ENCODE data around the gene VAV3. TPM values are rescaled to one million over a fixed set of nuclear protein-coding genes. Genes with fewer than 3 reads are reported as not detected.
"Not testable (repeated sequence)": the region's sequence is repeated elsewhere in the genome, so short reads cannot be mapped to it uniquely, and the experiment has no call there.

The VAV3 gene
- total RNA-seq, 1 donor, result 0.09 TPM

GRCh38 chr1:108007070-108007469 is 42.1 kb upstream of the VAV3 start:
- TF ChIP-seq, protein P1, sequence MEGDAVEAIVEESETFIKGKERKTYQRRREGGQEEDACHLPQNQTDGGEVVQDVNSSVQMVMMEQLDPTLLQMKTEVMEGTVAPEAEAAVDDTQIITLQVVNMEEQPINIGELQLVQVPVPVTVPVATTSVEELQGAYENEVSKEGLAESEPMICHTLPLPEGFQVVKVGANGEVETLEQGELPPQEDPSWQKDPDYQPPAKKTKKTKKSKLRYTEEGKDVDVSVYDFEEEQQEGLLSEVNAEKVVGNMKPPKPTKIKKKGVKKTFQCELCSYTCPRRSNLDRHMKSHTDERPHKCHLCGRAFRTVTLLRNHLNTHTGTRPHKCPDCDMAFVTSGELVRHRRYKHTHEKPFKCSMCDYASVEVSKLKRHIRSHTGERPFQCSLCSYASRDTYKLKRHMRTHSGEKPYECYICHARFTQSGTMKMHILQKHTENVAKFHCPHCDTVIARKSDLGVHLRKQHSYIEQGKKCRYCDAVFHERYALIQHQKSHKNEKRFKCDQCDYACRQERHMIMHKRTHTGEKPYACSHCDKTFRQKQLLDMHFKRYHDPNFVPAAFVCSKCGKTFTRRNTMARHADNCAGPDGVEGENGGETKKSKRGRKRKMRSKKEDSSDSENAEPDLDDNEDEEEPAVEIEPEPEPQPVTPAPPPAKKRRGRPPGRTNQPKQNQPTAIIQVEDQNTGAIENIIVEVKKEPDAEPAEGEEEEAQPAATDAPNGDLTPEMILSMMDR (IDR thresholded peaks at IDR 0.05; ENCODE audit: insufficient read depth, low read length), result no peak
- no peak overlapping the region for H3K4me3 ChIP-seq (ENCODE audit: low read depth, low read length)
- no peak for DNase-seq (ENCODE audit: low read depth)

- DNase-seq (ENCODE audit: low read depth); H3K4me3 ChIP-seq (ENCODE audit: low read depth, low read length): not testable (repeated sequence)
Observed at GRCh38 chr1:108004919-108005318, 39.9 kb upstream of the VAV3 start.

DNA sequence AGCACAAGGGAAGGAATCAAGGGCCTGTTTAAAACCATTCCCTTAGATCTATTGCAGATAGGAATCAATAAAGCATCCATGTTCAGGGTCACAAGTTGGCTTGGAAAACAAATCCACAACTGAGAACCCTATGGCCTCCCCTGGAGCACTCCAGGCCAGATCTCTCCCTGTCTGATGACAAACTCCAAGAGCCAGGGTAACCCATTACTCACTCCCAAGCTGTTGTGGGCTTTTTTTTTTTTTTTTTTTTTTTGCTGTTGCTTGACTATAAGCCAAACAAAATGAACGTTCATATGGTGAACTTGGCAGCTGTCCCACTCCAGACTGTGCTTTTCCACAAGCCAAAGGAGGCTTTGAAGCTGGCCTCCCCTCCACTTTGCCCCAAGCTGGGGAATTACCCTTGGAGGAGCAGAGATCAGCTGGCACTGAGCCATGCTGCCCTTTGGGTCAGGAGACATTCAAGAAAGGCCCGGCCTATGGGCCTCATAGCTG is 35.7 kb upstream of the VAV3 start:
- TF ChIP-seq, protein P1 (IDR thresholded peaks at IDR 0.05; ENCODE audit: insufficient read depth, low read length), result no peak
- DNase-seq (ENCODE audit: low read depth), result peak; percentile 74
- H3K4me3 ChIP-seq (ENCODE audit: low read depth, low read length), result no peak overlapping the region

- TF ChIP-seq, protein P1 (IDR thresholded peaks at IDR 0.05; ENCODE audit: insufficient read depth, low read length), result no peak
- DNase-seq (ENCODE audit: low read depth), result no peak
Observed at GRCh38 chr1:108000184-108000583, 35.2 kb upstream of the VAV3 start.

DNA sequence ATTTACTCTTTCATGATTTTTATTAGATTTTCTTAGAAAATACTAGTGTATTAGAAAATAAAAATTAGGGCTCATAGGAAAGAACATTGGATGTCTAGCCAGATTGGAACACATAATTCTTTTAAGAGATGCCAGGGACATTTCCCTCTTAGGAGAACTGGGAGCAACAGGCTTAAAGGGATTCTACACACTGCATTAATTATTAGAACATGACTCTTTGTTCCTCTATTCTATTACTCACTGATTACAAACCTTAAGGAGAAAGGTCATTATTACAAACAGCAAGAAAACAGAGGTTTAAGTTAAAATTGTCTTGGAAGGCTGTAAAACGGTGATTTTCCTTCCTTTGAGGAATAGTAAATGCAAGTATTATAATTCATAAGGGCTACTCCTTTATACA is 32.9 kb upstream of the VAV3 start:
- no peak overlapping the region for H3K4me3 ChIP-seq (ENCODE audit: low read depth, low read length)
- DNase-seq (ENCODE audit: low read depth), result no peak
- TF ChIP-seq, protein P1 (IDR thresholded peaks at IDR 0.05; ENCODE audit: insufficient read depth, low read length), result no peak

More at GRCh38 chr1:108000184-108000583, 35.2 kb upstream of the VAV3 start:
- H3K4me3 ChIP-seq (ENCODE audit: low read depth, low read length), result no peak overlapping the region

- TF ChIP-seq, protein P1 (IDR thresholded peaks at IDR 0.05; ENCODE audit: insufficient read depth, low read length), result no peak
- no peak for DNase-seq (ENCODE audit: low read depth)
Observed at GRCh38 chr1:107993920-107994319, 28.9 kb upstream of the VAV3 start.

DNA sequence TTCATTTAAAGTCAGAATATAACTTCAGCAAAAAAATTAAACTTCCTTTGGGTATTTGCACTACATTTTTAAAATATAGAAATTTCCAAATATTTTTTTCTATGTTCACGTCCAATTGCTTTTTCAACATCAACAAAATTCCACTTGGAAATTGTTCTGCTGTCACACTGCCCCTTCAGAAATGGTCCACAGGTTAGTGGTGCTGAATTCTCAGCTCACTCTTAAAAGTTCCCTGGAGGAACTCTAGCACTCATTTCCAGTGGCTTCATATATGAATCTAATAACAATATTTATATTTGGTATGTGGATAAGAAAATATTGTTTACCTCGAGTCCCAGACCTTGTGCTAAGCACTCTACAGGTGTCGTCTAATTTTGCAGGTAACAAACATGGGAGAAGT is 27.4 kb upstream of the VAV3 start:
- no peak for DNase-seq (ENCODE audit: low read depth)
- no peak overlapping the region for H3K4me3 ChIP-seq (ENCODE audit: low read depth, low read length)
- TF ChIP-seq, protein P1 (IDR thresholded peaks at IDR 0.05; ENCODE audit: insufficient read depth, low read length), result no peak

More at GRCh38 chr1:107993920-107994319, 28.9 kb upstream of the VAV3 start:
- no peak overlapping the region for H3K4me3 ChIP-seq (ENCODE audit: low read depth, low read length)
